ENCODE data around the gene TRAP1.

The TRAP1 gene

GRCh38 chr16:3725276-3725675 is 8.0 kb upstream of the TRAP1 start:
- no peaks in the 10 kb centered on the region for H3K4me1 ChIP-seq (ENCODE audit: control insufficient read depth, low read depth, low read length)

GRCh38 chr16:3722508-3722907 is 5.2 kb upstream of the TRAP1 start:
- Histone ChIP-seq H3K18ac (ENCODE audit: low read length) (no peak overlapping the region), H2AK5ac (ENCODE audit: low read length) (no peak overlapping the region), H4K5ac (ENCODE audit: low read length) (no peak overlapping the region), H3K4me3 (ENCODE audit: low read length) (no peak overlapping the region), H2BK15ac (replicated peaks; ENCODE audit: low read depth) (no peak overlapping the region), H3K4me2 (ENCODE audit: low read length) (no peak overlapping the region), H3K79me1 (ENCODE audit: low read length) (no peaks in the 10 kb centered on the region), H2BK120ac (ENCODE audit: low read depth, low read length) (no peak overlapping the region), H3K36me3 (ENCODE audit: control insufficient read depth, insufficient read depth, low read length) (no peaks in the 10 kb centered on the region), H3K79me2 (ENCODE audit: control insufficient read depth, insufficient read depth, low read length) (no peaks in the 10 kb centered on the region), H3K27me3 (ENCODE audit: insufficient read depth, low read length, poor library complexity) (no peaks in the 10 kb centered on the region), H3K23ac (ENCODE audit: low read length) (no peak overlapping the region), H3K27ac (ENCODE audit: low read depth, low read length) (no peak overlapping the region), H2BK5ac (ENCODE audit: low read length) (no peak overlapping the region), H4K8ac (ENCODE audit: low read depth, low read length) (no peak overlapping the region), H3K56ac (ENCODE audit: low read length) (no peak overlapping the region), H3K4ac (ENCODE audit: low read depth, low read length) (no peak overlapping the region), H3K9ac (ENCODE audit: low read length) (no peak overlapping the region), H3K4me1 (ENCODE audit: control insufficient read depth, low read depth, low read length) (no peaks in the 10 kb centered on the region)
- DNase-seq: no peak
- no CpG with 5 or more reads among the region's 10 CpGs for WGBS (ENCODE audit: extremely low coverage, insufficient coverage, low lambda C conversion rate)

More at GRCh38 chr16:3725276-3725675, 8.0 kb upstream of the TRAP1 start:
- Histone ChIP-seq H3K4me3 (ENCODE audit: low read length) (no peak overlapping the region), H2BK120ac (ENCODE audit: low read depth, low read length) (no peak overlapping the region), H3K9ac (ENCODE audit: low read length) (no peak overlapping the region), H4K5ac (ENCODE audit: low read length) (no peak overlapping the region), H3K36me3 (ENCODE audit: control insufficient read depth, insufficient read depth, low read length) (peaks cover 1% of the 10 kb centered on the region), H3K56ac (ENCODE audit: low read length) (no peak overlapping the region), H3K79me2 (ENCODE audit: control insufficient read depth, insufficient read depth, low read length) (no peaks in the 10 kb centered on the region), H2BK5ac (ENCODE audit: low read length) (no peak overlapping the region), H3K4me2 (ENCODE audit: low read length) (no peak overlapping the region), H3K27ac (ENCODE audit: low read depth, low read length) (no peak overlapping the region), H3K4ac (ENCODE audit: low read depth, low read length) (no peak overlapping the region), H3K18ac (ENCODE audit: low read length) (no peak overlapping the region), H3K23ac (ENCODE audit: low read length) (no peak overlapping the region), H2AK5ac (ENCODE audit: low read length) (no peak overlapping the region), H3K79me1 (ENCODE audit: low read length) (no peaks in the 10 kb centered on the region), H4K8ac (ENCODE audit: low read depth, low read length) (no peak overlapping the region), H3K27me3 (ENCODE audit: insufficient read depth, low read length, poor library complexity) (no peaks in the 10 kb centered on the region), H2BK15ac (replicated peaks; ENCODE audit: low read depth) (no peak overlapping the region)
- no peak for DNase-seq
- no CpG with 5 or more reads among the region's 8 CpGs for WGBS (ENCODE audit: extremely low coverage, insufficient coverage, low lambda C conversion rate)

- H2AK5ac ChIP-seq (ENCODE audit: low read length): no peak overlapping the region
- no peaks in the 10 kb centered on the region for H3K27me3 ChIP-seq (ENCODE audit: insufficient read depth, low read length, poor library complexity)
- no CpG with 5 or more reads among the region's 11 CpGs for WGBS (ENCODE audit: extremely low coverage, insufficient coverage, low lambda C conversion rate)
Observed at GRCh38 chr16:3720418-3720817, 3.1 kb upstream of the TRAP1 start.

GRCh38 chr16:3718628-3719027 is 1.3 kb upstream of the TRAP1 start:
- whole genome bisulfite sequencing (ENCODE audit: extremely low coverage, insufficient coverage, low lambda C conversion rate): no CpG with 5 or more reads among the region's 10 CpGs

More at GRCh38 chr16:3720418-3720817, 3.1 kb upstream of the TRAP1 start:
- Histone ChIP-seq H3K4ac (ENCODE audit: low read depth, low read length) (no peak overlapping the region), H3K27ac (ENCODE audit: low read depth, low read length) (no peak overlapping the region), H4K5ac (ENCODE audit: low read length) (no peak overlapping the region), H3K36me3 (ENCODE audit: control insufficient read depth, insufficient read depth, low read length) (no peaks in the 10 kb centered on the region), H3K4me2 (ENCODE audit: low read length) (no peak overlapping the region), H2BK15ac (replicated peaks; ENCODE audit: low read depth) (no peak overlapping the region), H3K9ac (ENCODE audit: low read length) (no peak overlapping the region), H2BK120ac (ENCODE audit: low read depth, low read length) (no peak overlapping the region), H3K56ac (ENCODE audit: low read length) (no peak overlapping the region), H3K79me1 (ENCODE audit: low read length) (peaks cover 1% of the 10 kb centered on the region), H4K8ac (ENCODE audit: low read depth, low read length) (no peak overlapping the region), H3K79me2 (ENCODE audit: control insufficient read depth, insufficient read depth, low read length) (peaks cover 12% of the 10 kb centered on the region), H2BK5ac (ENCODE audit: low read length) (no peak overlapping the region), H3K23ac (ENCODE audit: low read length) (no peak overlapping the region), H3K4me1 (ENCODE audit: control insufficient read depth, low read depth, low read length) (no peaks in the 10 kb centered on the region), H3K18ac (ENCODE audit: low read length) (no peak overlapping the region), H3K4me3 (ENCODE audit: low read length) (no peak overlapping the region)
- no peak for DNase-seq

GRCh38 chr16:3718019-3718391 is 681 bp upstream of the TRAP1 start:
- peak overlapping the region; percentile 93 for H3K9ac ChIP-seq (ENCODE audit: low read length)
- DNase-seq: no peak
- no peak overlapping the region for H2AK5ac ChIP-seq (ENCODE audit: low read length)
- no peak overlapping the region for H2BK15ac ChIP-seq (replicated peaks; ENCODE audit: low read depth)
- no peak overlapping the region for H3K27ac ChIP-seq (ENCODE audit: low read depth, low read length)
- no peak overlapping the region for H4K5ac ChIP-seq (ENCODE audit: low read length)
- H3K4me3 ChIP-seq (ENCODE audit: low read length): peak overlapping the region; percentile 78
- no peak overlapping the region for H3K23ac ChIP-seq (ENCODE audit: low read length)
- no peak overlapping the region for H2BK120ac ChIP-seq (ENCODE audit: low read depth, low read length)
- no CpG with 5 or more reads among the region's 5 CpGs for WGBS (ENCODE audit: extremely low coverage, insufficient coverage, low lambda C conversion rate)
- H3K18ac ChIP-seq (ENCODE audit: low read length): no peak overlapping the region
- H3K79me1 ChIP-seq (ENCODE audit: low read length): peaks cover 4% of the 10 kb centered on the region
- no peak overlapping the region for H3K4ac ChIP-seq (ENCODE audit: low read depth, low read length)
- no peak overlapping the region for H4K8ac ChIP-seq (ENCODE audit: low read depth, low read length)
- no peak overlapping the region for H2BK5ac ChIP-seq (ENCODE audit: low read length)
- H3K79me2 ChIP-seq (ENCODE audit: control insufficient read depth, insufficient read depth, low read length): peaks cover 28% of the 10 kb centered on the region
- H3K56ac ChIP-seq (ENCODE audit: low read length): peak overlapping the region; percentile 97
- peak overlapping the region; percentile 98 for H3K4me2 ChIP-seq (ENCODE audit: low read length)
- no peaks in the 10 kb centered on the region for H3K4me1 ChIP-seq (ENCODE audit: control insufficient read depth, low read depth, low read length)
- no peaks in the 10 kb centered on the region for H3K36me3 ChIP-seq (ENCODE audit: control insufficient read depth, insufficient read depth, low read length)
- H3K27me3 ChIP-seq (ENCODE audit: insufficient read depth, low read length, poor library complexity): no peaks in the 10 kb centered on the region

More at GRCh38 chr16:3718628-3719027, 1.3 kb upstream of the TRAP1 start:
- Histone ChIP-seq H3K4me2 (ENCODE audit: low read length) (no peak overlapping the region), H4K5ac (ENCODE audit: low read length) (no peak overlapping the region), H3K18ac (ENCODE audit: low read length) (no peak overlapping the region), H2BK15ac (replicated peaks; ENCODE audit: low read depth) (no peak overlapping the region), H2AK5ac (ENCODE audit: low read length) (no peak overlapping the region), H4K8ac (ENCODE audit: low read depth, low read length) (no peak overlapping the region), H3K79me1 (ENCODE audit: low read length) (peaks cover 4% of the 10 kb centered on the region), H2BK5ac (ENCODE audit: low read length) (no peak overlapping the region), H2BK120ac (ENCODE audit: low read depth, low read length) (no peak overlapping the region), H3K4me1 (ENCODE audit: control insufficient read depth, low read depth, low read length) (no peaks in the 10 kb centered on the region), H3K56ac (ENCODE audit: low read length) (no peak overlapping the region), H3K4me3 (ENCODE audit: low read length) (no peak overlapping the region), H3K9ac (ENCODE audit: low read length) (no peak overlapping the region), H3K27ac (ENCODE audit: low read depth, low read length) (no peak overlapping the region), H3K4ac (ENCODE audit: low read depth, low read length) (no peak overlapping the region), H3K79me2 (ENCODE audit: control insufficient read depth, insufficient read depth, low read length) (peaks cover 22% of the 10 kb centered on the region), H3K23ac (ENCODE audit: low read length) (no peak overlapping the region), H3K36me3 (ENCODE audit: control insufficient read depth, insufficient read depth, low read length) (no peaks in the 10 kb centered on the region), H3K27me3 (ENCODE audit: insufficient read depth, low read length, poor library complexity) (no peaks in the 10 kb centered on the region)
- no peak for DNase-seq

- Histone ChIP-seq H3K79me2 (ENCODE audit: control insufficient read depth, insufficient read depth, low read length) (peaks cover 35% of the 10 kb centered on the region), H3K4me3 (ENCODE audit: low read length) (peak overlapping the region; percentile 96), H2AK5ac (ENCODE audit: low read length) (no peak overlapping the region), H3K27ac (ENCODE audit: low read depth, low read length) (no peak overlapping the region), H2BK5ac (ENCODE audit: low read length) (no peak overlapping the region), H3K56ac (ENCODE audit: low read length) (peak overlapping the region; percentile 95), H3K79me1 (ENCODE audit: low read length) (peaks cover 4% of the 10 kb centered on the region), H2BK120ac (ENCODE audit: low read depth, low read length) (no peak overlapping the region), H3K4ac (ENCODE audit: low read depth, low read length) (no peak overlapping the region), H3K23ac (ENCODE audit: low read length) (no peak overlapping the region), H3K9ac (ENCODE audit: low read length) (peak overlapping the region; percentile 92), H4K8ac (ENCODE audit: low read depth, low read length) (no peak overlapping the region), H3K4me1 (ENCODE audit: control insufficient read depth, low read depth, low read length) (no peaks in the 10 kb centered on the region), H3K27me3 (ENCODE audit: insufficient read depth, low read length, poor library complexity) (no peaks in the 10 kb centered on the region), H4K5ac (ENCODE audit: low read length) (no peak overlapping the region), H3K18ac (ENCODE audit: low read length) (no peak overlapping the region), H3K36me3 (ENCODE audit: control insufficient read depth, insufficient read depth, low read length) (no peaks in the 10 kb centered on the region), H2BK15ac (replicated peaks; ENCODE audit: low read depth) (no peak overlapping the region), H3K4me2 (ENCODE audit: low read length) (peak overlapping the region; percentile 84)
- peak; percentile 29 for DNase-seq
- WGBS (ENCODE audit: extremely low coverage, insufficient coverage, low lambda C conversion rate): no CpG with 5 or more reads among the region's 34 CpGs
Observed at GRCh38 chr16:3716831-3717234, 491 bp downstream of the TRAP1 start.
